KMS-11 (cell line): ENCODE results near the gene USP3.

Experiments
- H2AFZ ChIP-seq: fragments of 200-600 bp; sonication (generic); 2 replicates; pipeline ENCODE4 v1.6.1; 2016; ENCODE audit warnings: antibody characterized with exemption, mixed run types, low read depth
- H3K27ac ChIP-seq: fragments of 200-600 bp; sonication (generic); 2 replicates; pipeline ENCODE4 v1.6.1; 2016; ENCODE audit warnings: mild to moderate bottlenecking, mixed run types
- H3K27me3 ChIP-seq: fragments of 200-600 bp; sonication (generic); 2 replicates; pipeline ENCODE4 v1.6.1; 2017; ENCODE audit warnings: mild to moderate bottlenecking, low read depth, mixed run types, moderate library complexity; ENCODE audit not compliant: insufficient read depth
- H3K36me3 ChIP-seq: fragments of 200-600 bp; sonication (generic); 2 replicates; pipeline ENCODE4 v1.6.1; 2017; ENCODE audit warnings: mild to moderate bottlenecking, mixed run types; ENCODE audit not compliant: insufficient read depth
- H3K4me1 ChIP-seq: fragments of 200-600 bp; sonication (generic); 2 replicates; pipeline ENCODE4 v1.6.1; 2016; ENCODE audit warnings: mild to moderate bottlenecking, low read depth, mixed run types; ENCODE audit not compliant: poor library complexity, severe bottlenecking
- H3K4me2 ChIP-seq: fragments of 200-600 bp; sonication (generic); 2 replicates; pipeline ENCODE4 v1.7.0; 2016; ENCODE audit warnings: mild to moderate bottlenecking, mixed run types
- H3K4me3 ChIP-seq: fragments of 200-600 bp; sonication (generic); IDR thresholded peaks from 2 replicates; pipeline ENCODE4 v1.6.1; 2017; ENCODE audit warnings: low read depth, low read length, mixed read lengths; ENCODE audit not compliant: insufficient read depth
- H3K79me2 ChIP-seq: fragments of 200-600 bp; sonication (generic); 2 replicates; pipeline ENCODE4 v1.6.1; 2016; ENCODE audit warnings: low read depth, mixed run types; ENCODE audit not compliant: insufficient read depth
- H3K9ac ChIP-seq: fragments of 200-600 bp; sonication (generic); 2 replicates; pipeline ENCODE4 v1.6.1; 2016; ENCODE audit warnings: mild to moderate bottlenecking, mixed run types
- H4K20me1 ChIP-seq: fragments of 200-600 bp; sonication (generic); 2 replicates; pipeline ENCODE4 v1.6.1; 2016; ENCODE audit warnings: mild to moderate bottlenecking, mixed run types; ENCODE audit not compliant: insufficient read depth
- CTCF ChIP-seq: fragments of 200-600 bp; sonication (generic); conservative IDR thresholded peaks from 2 replicates; pipeline ENCODE4 v1.6.1; 2017; ENCODE audit warnings: low read depth, mild to moderate bottlenecking, antibody characterized with exemption, low read length, moderate library complexity, mixed read lengths

The USP3 gene

DNA sequence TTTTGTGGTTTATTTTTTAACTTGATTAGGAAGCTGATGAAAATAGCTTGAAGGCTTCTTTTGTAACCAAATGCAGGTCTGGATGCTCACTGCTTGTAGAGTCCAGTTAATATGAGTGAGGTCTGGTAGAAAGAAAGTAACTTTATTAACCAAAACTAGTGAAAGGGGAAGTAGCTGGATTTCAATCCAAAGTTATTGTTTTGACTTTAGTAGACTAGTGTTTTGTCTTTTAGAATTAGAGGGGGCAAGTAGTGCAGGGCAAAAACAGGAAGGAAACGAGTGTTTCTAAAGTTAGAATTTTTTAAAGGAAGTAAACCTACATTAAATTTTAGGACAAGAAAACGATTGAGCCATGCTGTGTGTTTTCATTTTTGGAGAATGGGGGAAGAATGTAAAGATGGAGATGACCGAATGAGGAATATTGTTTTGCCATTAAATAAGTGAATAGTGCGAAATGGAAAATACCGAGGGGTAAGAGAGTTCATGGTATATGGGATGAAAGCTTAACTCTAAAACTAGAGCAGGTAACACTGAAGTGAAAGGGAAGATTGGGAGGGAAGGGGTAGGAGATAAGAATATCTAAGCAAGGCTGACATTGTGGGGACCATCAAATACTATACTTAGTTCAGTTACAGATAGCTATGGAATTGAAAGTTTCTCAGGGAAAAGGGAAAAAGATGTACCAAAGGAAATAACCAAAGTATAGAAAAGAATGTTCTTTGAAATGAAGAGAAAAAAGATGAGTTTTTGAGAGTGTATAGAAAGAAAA is 40.0 kb downstream of the USP3 start:
- Histone ChIP-seq H4K20me1 (no peaks in the 10 kb centered on the region), H3K4me2 (no peak overlapping the region), H3K9ac (no peak overlapping the region)

GRCh38 chr15:63545520-63545919 is 41.1 kb downstream of the USP3 start:
- Histone ChIP-seq H3K4me1 (no peaks in the 10 kb centered on the region), H3K36me3 (no peaks in the 10 kb centered on the region), H3K4me2 (no peak overlapping the region), H3K27me3 (no peaks in the 10 kb centered on the region), H3K9ac (no peak overlapping the region), H4K20me1 (no peaks in the 10 kb centered on the region), H3K4me3 (no peak overlapping the region), H3K27ac (no peak overlapping the region), H2AFZ (no peak overlapping the region), H3K79me2 (no peaks in the 10 kb centered on the region)
- no peak for TF ChIP-seq CTCF

More for the DNA sequence above, 40.0 kb downstream of the USP3 start:
- H3K4me3 ChIP-seq = no peak overlapping the region
- no peaks in the 10 kb centered on the region for H3K4me1 ChIP-seq
- H2AFZ ChIP-seq = no peak overlapping the region
- TF ChIP-seq CTCF = no peak
- H3K27ac ChIP-seq = no peak overlapping the region
- no peaks in the 10 kb centered on the region for H3K27me3 ChIP-seq
- H3K79me2 ChIP-seq = no peaks in the 10 kb centered on the region
- H3K36me3 ChIP-seq = no peaks in the 10 kb centered on the region

GRCh38 chr15:63551400-63551799 is 47.0 kb downstream of the USP3 start:
- no peak for TF ChIP-seq CTCF
- Histone ChIP-seq H3K79me2 (no peaks in the 10 kb centered on the region), H3K9ac (no peak overlapping the region), H3K4me2 (no peak overlapping the region), H3K36me3 (no peaks in the 10 kb centered on the region), H3K4me3 (no peak overlapping the region), H4K20me1 (no peaks in the 10 kb centered on the region), H2AFZ (no peak overlapping the region), H3K27ac (no peak overlapping the region), H3K27me3 (no peaks in the 10 kb centered on the region), H3K4me1 (no peaks in the 10 kb centered on the region)

- Histone ChIP-seq H4K20me1 (no peaks in the 10 kb centered on the region), H2AFZ (no peak overlapping the region), H3K27ac (no peak overlapping the region), H3K27me3 (no peaks in the 10 kb centered on the region), H3K4me1 (no peaks in the 10 kb centered on the region), H3K4me2 (no peak overlapping the region), H3K79me2 (no peaks in the 10 kb centered on the region), H3K9ac (no peak overlapping the region), H3K4me3 (no peak overlapping the region), H3K36me3 (no peaks in the 10 kb centered on the region)
- no peak for TF ChIP-seq CTCF
Measured at GRCh38 chr15:63553388-63553791, 49.0 kb downstream of the USP3 start.
